Measurements from ENCODE around the gene DBF4B. TPM values are rescaled to one million over a fixed set of nuclear protein-coding genes. Genes with fewer than 3 reads are reported as not detected.
"Not testable (repeated sequence)": the region's sequence is repeated elsewhere in the genome, so short reads cannot be mapped to it uniquely, and the experiment has no call there.

Gene DBF4B
- total RNA-seq, 2 donors from 2014 or later, result 31.6 to 31.8 TPM

DNA sequence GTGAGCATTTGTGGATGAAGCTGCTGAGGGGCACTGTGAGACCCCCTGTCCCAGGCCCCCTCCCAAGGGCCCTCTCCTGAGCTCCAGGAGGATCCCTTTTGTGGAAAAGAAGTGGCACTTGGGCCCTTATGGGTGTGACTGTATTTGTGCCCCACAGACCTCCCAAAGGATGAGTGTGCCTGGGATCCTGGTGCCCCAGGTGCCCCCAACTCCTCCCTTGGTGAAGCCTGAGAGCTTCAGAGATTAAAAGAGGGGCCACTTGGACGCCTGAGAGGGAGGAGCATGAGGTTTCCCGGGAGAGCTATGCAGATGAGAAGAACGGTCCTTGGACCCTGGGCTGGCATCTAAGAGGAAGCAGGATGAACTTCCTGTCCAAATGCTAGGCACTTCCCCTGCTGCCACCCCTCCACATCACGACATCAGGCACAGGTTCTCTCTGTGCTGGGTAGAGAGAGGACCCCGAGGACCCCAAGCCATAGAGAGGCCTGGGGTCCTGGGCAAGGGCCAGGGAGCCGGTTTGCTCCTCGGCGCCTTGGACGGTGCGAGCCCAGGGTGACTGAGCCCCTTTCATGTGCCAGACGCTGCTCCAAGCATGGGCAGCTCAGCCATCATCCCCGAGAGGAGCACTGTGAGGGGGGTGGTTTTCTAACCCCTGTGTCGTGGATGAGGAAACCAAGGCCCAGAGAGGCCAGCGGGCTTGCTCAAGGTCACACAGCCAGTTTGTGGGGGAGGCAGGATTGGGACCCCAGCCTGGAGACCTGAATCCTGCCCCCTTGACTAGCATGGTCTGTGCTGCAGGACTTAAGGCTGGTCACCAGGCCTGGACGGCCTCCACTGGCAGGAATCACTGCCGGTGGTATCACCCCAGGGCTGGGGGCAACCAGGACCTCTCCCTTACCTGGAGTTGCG is 44.7 kb downstream of the DBF4B start:
- Mint-ChIP-seq H3K9me3 (no peaks in the 10 kb centered on the region), H3K36me3 (no peaks in the 10 kb centered on the region), H3K27ac (peak overlapping the region in 1 of 2 donors; percentile 68)
- DNase-seq (ENCODE audit: low spot score in 2 of 2), result no peak
- ATAC-seq, result no peak

DNA sequence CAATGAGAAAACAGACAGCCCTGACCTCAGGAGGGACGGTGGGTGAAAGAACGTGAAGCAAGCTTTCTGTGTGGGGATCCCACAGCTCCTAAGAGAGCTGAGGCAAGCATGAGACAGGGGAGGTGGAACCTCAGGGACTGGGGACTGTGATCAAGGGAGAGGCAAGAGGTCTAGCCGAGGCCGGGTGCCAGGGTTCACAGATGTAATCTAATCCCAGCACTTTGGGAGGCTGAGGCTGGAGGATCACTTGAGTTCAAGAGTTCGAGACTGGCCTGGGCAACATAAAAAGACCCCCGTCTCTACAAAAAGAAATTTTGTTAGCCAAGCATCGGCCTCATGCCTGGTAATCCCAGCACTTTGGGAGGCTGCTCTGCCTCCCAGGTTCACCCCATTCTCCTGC is 45.8 kb downstream of the DBF4B start:
- H3K36me3 Mint-ChIP-seq, result no peaks in the 10 kb centered on the region
- H3K27ac Mint-ChIP-seq, result no peak overlapping the region
- no peaks in the 10 kb centered on the region for H3K9me3 Mint-ChIP-seq
- ATAC-seq (no peak), DNase-seq (ENCODE audit: low spot score in 2 of 2) (no peak)

GRCh38 chr17:44755180-44755579 is 46.7 kb downstream of the DBF4B start:
- not testable (repeated sequence) for H3K27ac Mint-ChIP-seq; ATAC-seq; H3K36me3 Mint-ChIP-seq; H3K9me3 Mint-ChIP-seq; DNase-seq (ENCODE audit: low spot score in 2 of 2)

GRCh38 chr17:44757045-44757917 is 48.8 kb downstream of the DBF4B start:
- peak in 1 of 2 donors; percentile 26 for ATAC-seq
- Mint-ChIP-seq H3K9me3 (no peaks in the 10 kb centered on the region), H3K27ac (no peak overlapping the region), H3K36me3 (no peaks in the 10 kb centered on the region)
- DNase-seq (ENCODE audit: low spot score in 2 of 2), result no peak

- DNase-seq (ENCODE audit: low spot score in 2 of 2) (no peak), ATAC-seq (no peak)
- no peak overlapping the region for H3K27ac Mint-ChIP-seq
- H3K36me3 Mint-ChIP-seq, result no peaks in the 10 kb centered on the region
- no peaks in the 10 kb centered on the region for H3K9me3 Mint-ChIP-seq
These were observed 49.5 kb downstream of the DBF4B start for GRCh38 chr17:44757918-44758413.

GRCh38 chr17:44758414-44759085 is 50.1 kb downstream of the DBF4B start, which contains the start of gene ADAM11:
ADAM11 (plus strand) TSS chr17:44758988; CDS start chr17:44759200, 212 bp downstream.
- DNase-seq (ENCODE audit: low spot score in 2 of 2), result no peak
- no peaks in the 10 kb centered on the region for H3K36me3 Mint-ChIP-seq
- no peaks in the 10 kb centered on the region for H3K9me3 Mint-ChIP-seq
- H3K27ac Mint-ChIP-seq, result no peak within 1 kb of the TSS
- peak; percentile 13 to 33 for ATAC-seq

DNA sequence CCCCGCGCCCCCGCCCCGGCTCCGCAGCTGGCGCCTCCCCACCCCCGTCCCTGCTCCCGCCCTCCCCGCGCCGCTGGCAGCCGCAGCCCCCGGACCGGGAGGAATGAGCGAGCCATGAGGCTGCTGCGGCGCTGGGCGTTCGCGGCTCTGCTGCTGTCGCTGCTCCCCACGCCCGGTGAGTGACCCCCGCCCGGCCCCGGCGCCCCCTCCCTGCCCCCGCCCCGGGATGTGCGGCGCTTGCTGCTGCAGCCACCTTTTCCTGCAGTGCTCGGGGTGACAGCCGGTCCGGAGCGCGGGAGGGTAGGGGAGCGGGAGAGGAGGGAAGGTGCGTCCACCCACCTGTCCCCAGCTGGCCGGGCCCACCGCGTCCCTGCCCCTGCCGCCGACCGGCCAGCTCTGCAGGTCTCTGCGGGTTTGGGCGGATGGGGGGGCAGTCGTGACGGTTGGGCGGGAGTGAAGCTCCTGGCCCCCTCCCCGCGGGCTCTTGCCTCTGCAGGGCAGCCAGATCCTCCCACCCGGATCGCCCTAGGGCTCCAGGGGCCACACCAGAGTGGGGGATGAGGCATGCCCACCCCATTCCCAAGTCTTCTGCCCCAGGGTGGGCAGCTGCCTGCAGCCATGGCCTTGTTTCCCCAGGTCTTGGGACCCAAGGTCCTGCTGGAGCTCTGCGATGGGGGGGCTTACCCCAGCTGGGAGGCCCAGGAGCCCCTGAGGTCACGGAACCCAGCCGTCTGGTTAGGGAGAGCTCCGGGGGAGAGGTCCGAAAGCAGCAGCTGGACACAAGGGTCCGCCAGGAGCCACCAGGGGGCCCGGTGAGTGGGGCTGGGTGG is 50.8 kb downstream of the DBF4B start:
- H3K9me3 Mint-ChIP-seq, result no peaks in the 10 kb centered on the region
- no peak overlapping the region for H3K27ac Mint-ChIP-seq
- DNase-seq (ENCODE audit: low spot score in 2 of 2) (no peak), ATAC-seq (peak; percentile 15 to 23)
- H3K36me3 Mint-ChIP-seq, result no peaks in the 10 kb centered on the region

DNA sequence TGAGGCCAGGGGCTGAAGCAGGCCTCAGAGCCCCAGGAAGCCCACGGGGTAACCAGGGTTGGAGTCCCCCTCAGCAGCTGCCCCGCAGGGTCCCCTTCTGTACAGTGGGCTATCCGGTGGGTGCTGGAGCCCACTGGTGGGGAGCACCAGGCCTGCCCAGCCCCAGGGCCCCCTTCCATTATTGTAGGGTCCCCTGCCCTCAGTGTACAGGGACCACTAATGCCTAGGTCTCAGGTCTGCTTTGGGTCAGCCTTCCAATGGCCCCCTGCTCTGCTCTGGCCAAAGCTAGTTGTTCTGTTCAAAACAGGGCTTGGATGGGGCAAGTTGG is 51.4 kb downstream of the DBF4B start:
- no peaks in the 10 kb centered on the region for H3K36me3 Mint-ChIP-seq
- ATAC-seq (no peak), DNase-seq (ENCODE audit: low spot score in 2 of 2) (no peak)
- no peak overlapping the region for H3K27ac Mint-ChIP-seq
- H3K9me3 Mint-ChIP-seq, result no peaks in the 10 kb centered on the region

DNA sequence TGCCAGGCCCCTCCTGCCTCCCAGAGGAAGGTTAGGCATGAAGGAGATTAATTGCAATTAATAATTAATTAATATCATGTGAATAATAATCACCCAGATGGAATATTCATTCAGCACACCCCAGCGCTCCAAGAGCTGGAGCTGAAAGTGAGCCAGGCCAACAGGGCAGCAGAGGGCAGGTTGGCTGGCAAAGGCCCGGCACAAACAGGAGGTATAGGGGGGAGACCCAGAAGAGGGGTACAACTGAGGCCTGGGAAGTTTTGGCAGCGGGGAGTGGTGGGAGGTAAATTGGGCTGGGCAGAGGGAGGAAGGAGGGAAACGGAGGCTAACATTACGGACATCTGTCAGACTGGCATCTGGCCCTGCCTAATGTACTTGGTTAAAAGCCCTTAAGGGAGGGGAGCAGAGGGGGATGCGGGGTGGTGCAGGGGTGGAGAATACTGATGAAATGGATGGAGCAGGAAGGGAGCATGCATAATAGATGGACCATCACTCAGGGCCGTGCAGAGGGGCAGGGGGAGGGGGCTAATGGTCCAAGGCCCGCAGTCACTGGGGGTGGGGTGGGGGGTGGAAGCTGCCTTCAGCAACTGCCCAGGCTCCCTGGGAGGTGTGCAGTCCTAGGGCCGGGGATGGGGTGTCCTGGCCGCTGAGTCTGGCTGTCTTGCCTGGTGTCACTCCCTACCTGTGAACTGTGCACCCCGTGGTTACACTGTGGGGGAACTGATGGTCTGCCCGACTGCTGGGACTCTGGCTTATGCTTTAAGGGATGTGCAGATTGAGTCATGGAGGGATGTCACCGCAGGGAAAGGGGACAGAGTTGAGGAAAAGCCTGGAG is 52.2 kb downstream of the DBF4B start:
- Mint-ChIP-seq H3K9me3 (no peaks in the 10 kb centered on the region), H3K27ac (no peak overlapping the region), H3K36me3 (no peaks in the 10 kb centered on the region)
- DNase-seq (ENCODE audit: low spot score in 2 of 2) (no peak), ATAC-seq (no peak)

GRCh38 chr17:44761932-44762810 is 53.7 kb downstream of the DBF4B start:
- DNase-seq (ENCODE audit: low spot score in 2 of 2) (no peak), ATAC-seq (no peak)
- Mint-ChIP-seq H3K9me3 (no peaks in the 10 kb centered on the region), H3K27ac (no peak overlapping the region), H3K36me3 (no peaks in the 10 kb centered on the region)

DNA sequence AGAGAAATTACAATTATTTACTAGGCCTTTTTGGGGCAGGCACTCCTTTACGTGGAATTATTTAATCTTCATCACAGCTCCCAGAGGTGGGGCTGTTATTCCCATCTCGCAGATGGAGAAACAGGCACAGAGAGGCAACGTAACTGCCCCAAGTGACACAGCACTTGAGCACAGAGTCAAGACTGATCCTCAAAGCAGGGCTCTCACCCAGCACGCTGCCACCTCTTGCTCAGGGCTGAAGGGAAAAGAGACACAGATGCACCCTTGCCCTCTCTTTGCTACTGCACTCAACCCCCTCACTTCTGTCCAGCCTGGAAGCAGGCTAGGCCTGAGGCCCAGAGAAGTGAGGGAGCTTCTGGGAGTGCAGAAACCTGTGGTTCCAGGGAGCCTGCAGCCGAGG is 54.7 kb downstream of the DBF4B start:
- Mint-ChIP-seq H3K27ac (no peak overlapping the region), H3K36me3 (no peaks in the 10 kb centered on the region), H3K9me3 (no peaks in the 10 kb centered on the region)
- DNase-seq (ENCODE audit: low spot score in 2 of 2) (no peak), ATAC-seq (no peak)

DNA sequence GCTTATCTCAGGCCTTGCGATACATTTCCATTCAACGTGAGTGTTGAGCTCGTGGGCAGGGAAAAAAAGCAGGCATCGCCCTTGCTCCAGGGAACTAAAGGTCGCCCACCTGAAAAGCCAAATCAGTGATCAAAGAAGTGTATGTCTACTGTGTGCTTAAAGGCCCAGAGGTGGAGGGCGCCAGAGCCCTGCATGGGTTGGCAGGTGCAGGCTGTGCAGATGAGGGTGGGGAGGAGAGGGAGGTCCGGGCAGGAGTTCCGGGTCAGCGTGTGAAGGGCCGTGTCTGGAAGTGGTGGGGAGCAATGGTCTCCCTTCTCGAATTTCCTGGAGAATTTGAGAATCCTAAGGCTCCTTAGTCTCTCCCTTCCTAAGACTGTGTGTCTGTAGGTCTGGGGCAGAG is 57.5 kb downstream of the DBF4B start:
- Mint-ChIP-seq H3K27ac (no peak overlapping the region), H3K9me3 (no peaks in the 10 kb centered on the region), H3K36me3 (no peaks in the 10 kb centered on the region)
- no peak for ATAC-seq
- no peak for DNase-seq (ENCODE audit: low spot score in 2 of 2)

DNA sequence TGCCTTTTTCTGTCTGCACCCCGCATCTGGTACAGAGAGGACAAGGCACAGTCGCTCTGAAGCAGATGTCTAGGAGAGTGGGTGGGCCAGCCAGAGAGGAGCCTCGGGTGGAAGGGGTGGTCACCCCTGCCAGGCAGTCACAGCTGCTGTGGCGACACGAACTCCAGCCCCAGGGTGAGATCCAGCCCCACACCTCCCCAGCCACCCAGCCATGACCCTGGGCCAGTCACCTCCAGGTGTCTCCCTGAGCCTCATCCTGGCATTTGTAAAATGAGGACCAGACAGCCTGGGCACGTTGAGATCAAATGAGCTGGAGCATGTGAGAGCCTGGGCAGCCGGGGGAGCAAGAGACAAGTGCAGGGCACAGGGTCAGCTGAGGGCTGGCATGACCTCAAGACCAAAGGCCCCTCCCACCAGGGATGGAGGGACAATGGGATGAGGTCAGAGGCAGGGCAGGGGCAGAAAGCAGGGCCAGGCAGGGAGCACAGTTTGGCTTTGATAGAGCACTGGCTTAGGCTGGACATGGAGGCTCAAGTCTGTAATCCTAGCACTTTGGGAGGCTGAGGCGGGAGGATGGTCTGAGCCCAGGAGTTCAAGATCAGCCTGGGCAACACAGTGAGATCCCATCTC is 58.1 kb downstream of the DBF4B start:
- ATAC-seq (no peak), DNase-seq (ENCODE audit: low spot score in 2 of 2) (no peak)
- Mint-ChIP-seq H3K9me3 (no peaks in the 10 kb centered on the region), H3K36me3 (no peaks in the 10 kb centered on the region), H3K27ac (peak overlapping the region in 1 of 2 donors; percentile 44)

GRCh38 chr17:44767493-44767892 is 59.0 kb downstream of the DBF4B start:
- Mint-ChIP-seq H3K27ac (no peak overlapping the region), H3K9me3 (no peaks in the 10 kb centered on the region)
- DNase-seq (ENCODE audit: low spot score in 2 of 2), result no peak

More at GRCh38 chr17:44767493-44767892, 59.0 kb downstream of the DBF4B start:
- H3K36me3 Mint-ChIP-seq, result no peaks in the 10 kb centered on the region
- no peak for ATAC-seq
